ENCODE data around the gene UCP2.

Gene UCP2

DNA sequence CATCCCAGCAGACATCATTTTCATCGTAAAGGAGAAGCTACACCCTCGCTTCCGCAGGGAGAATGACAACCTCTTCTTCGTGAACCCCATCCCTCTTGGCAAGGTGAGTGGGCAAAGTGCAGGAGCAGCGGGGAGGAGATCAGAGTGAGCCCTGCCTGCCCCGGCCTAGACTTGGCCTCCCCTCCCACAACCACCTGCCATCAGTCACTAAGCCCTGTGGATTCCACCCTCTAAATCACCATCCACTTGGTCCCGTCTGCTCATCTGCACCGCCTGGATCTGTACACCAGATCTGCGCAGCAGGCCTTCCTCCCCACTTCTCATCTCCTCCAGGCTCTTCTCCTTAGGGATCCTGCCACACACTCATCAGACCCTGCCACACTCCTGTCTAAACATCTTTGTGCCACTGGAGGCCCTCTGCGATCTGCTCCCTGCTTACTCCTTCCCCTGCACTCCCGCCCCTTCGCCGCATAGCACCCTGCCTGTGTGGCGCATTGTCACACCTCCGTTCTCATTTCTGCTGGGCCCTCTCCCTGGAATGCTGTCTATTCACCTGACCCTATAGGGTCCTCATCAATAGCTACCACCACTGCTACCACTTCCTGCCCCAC, 14.2 kb downstream of the UCP2 start:
- no peak for DNase-seq

DNA sequence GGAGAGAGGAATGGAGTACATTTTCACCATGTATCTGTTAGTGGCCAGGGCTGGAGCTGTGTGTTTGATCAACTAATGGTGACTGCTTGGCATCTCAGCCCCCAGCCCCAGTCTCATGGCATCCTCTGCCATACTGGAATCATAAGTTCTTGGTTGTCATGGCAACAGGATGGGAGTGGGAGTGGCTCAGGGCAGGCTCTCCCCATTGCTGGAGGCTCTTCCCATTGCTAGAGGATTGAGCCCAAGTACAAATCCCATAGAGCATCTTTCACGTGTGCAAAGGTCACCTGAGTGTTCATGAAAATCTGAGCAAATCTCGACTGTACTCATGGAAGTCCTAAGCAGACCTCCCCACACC, 16.9 kb downstream of the UCP2 start:
- DNase-seq: no peak

DNA sequence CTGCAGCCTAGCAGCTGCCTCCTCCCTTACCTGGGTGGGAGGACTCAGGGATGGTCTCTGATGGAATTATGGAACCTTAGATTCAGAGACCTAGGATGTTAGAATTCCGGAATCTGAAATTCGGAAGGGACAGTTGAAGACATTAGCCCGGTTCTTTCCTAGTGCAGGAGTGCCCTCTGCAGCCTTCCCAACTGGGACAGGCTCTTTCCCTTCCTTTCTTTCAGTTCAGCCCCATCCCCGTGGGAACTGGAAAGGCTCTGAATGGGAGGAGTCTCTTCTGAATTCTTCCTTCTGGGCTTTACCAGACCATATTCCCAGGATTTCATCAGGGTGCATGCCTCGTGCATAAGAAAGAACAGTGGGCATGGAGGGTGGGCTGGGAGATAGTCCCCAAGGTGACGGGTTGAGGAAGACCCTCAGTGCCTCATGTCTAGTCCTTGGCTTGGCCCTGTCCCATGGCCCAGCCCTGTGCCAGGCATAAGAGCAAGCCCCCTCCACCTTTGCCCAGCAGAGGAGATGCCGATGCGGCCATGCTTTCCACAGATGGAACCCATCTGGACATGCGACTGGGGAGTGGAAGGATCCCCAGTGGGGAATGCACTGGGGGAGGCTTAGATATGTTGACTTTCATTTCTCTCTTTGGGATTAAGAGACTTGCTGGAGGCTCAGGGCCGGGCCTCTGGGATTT, 17.4 kb downstream of the UCP2 start:
- DNase-seq: no peak

DNA sequence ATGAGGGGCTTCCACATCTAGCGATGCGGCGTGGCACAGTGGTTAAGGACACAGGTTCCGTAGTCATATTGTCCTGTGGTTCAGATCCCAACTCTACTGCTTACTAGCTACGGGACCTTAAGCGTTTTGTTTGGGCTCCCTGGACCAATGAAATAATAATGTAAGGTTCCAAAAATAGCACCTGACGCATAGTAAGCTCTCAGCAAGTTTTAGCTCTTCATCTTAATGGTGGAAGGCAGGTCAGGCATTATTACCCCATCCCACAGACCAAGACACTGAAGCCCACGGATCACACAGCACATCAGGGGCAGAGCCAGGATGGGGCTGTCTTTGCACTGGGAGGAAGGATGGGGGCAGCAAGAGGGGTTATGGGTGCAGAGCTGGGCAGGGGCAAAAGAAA, 18.8 kb downstream of the UCP2 start:
- no peak for DNase-seq

DNA sequence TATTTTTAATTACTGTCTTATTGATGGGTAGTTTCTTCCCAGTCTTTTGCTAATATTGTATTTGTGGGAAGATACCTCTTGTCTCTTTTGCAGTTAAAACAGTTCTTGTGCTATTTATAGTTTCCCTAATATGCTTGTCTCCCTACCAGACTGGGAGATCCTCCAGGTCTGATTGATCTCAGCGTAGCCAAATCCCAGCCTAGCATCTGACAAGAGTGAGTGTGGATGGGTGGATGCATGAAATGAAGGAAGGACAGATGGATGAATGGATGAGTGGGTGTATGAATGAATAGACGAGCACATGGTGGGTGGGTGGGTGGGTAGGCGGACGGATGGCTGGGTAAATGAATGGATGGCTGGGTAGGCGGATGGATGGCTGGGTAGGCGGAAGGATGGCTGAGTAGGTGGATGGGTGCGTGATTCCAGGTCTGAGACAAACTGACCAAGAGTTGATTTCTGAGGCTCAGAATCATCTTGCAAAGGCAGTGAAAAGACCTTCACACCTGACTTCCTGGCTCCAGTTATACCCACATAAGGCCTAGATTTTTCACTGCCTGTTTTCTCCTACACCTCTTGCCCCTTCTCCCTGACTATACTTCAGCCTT, 20.4 kb downstream of the UCP2 start:
- no peak for DNase-seq

DNA sequence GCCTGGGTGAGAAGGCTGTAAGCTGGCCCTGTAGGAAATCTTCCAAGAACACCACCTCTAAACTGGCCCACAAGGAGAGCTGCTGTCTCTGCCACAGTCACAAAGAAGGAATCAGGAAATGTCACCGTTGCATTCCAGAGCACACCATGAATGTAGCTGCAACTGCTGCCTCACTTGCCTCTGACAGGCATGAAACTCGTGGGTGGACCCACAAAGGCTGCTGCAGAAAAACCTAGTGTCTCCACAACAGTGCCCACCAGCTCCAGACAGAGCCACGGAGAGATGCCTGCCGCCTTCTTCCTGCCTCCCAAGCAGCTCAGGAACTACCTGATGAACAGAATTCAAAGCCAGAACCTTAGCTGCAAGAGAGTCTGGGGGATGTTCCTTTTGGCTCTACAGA, 21.3 kb downstream of the UCP2 start:
- no peak for DNase-seq

DNA sequence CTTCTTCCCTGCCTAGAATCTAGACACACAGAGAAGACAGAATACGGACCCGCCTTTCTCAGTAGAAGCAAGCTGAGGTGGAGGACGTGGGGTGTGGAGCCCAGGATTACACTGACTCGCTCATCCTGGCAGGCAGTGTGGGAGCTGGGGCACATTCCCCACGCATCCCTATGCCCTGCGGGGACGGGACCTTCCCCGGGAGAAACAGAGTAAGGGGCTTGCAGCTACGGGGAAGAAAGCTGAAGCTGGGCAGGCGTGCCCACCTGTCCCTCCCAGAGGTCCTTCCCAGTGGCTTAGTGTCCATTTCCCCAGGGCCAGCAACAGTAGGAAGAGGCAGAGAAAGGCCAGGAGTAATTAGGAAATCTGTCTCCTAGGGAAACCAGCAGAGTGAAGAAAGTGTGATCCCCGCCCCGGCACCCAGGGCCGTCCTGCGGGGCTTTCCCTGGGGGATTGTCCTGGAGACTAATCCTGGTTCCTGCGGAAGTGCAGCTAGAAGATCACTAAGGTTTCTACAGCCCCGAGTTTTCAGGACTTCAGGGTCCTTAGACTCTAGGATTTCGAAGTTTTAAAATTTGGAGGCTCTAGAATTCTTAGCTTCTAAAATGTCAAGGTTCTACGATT, 24.0 kb downstream of the UCP2 start:
- DNase-seq: no peak

DNA sequence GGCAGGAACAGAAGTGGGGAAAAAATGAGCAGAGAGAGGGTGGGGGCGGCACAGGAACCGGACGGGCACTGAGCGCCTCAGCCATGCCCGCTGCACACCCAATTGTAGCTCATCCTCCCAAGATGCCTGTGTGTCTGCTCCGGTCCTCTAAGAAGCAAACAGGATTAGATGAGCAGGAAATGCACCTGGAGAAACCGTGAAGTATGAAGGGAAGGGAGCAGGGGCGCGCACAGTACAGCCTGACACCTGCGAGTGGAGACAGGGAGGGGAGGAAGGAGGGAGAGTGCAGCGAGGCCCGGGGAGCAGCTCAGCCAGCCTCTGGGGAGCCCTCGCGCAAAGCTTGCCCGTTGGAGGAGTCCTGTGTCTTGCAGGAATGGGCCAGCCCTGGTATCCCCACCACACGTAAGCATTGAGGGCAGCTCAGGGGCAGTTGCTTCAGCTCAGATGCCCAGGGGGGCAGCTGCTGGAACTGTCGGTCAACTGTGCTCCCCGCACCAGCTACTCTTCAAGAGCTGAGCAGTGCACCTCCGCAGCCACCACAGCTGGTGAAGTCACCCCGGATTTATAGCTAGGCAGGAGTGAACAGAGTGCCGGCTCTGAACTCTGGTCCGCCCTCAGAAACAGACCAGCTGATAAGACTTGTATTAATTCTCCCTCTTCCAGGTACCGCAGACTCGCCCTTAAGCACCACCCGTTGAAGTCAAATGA, 24.8 kb downstream of the UCP2 start:
- no peak for DNase-seq

DNA sequence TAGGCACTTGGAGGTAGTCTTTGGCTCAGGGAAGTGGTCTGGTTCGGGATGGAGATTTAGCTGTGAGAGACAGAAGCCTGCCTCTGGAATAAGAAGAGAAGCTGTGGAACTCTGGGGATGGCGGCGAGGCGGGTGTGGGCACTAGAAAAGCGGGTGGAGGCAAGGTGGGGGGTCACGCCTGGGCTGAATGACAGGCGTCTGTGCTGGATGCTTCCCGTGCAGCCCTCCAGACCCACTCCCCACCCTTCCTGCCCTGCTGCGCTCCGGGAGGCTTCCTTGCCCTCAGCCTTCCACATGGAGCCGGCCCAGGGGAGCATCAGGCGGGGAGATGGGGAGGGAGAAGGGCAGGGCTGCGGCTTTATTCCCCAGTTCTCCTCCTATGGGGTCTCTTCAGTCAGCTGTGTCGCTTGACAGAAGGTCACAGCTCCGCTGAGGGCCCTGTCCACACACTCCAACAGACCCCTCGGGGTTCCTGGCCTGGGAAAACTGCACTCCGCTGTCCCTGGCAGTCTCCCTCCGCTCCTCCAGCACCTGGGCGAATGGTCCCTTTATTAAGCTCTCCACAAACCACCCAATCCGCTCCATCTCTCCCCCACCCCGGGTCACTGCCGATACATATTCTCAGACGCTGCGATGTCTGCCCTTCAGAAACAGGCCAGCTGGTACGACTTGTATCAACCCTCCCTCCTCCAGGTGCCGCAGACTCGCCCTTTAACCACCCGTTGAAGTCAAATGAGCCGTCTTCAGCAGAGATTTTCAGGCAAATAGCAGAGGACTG, 25.6 kb downstream of the UCP2 start:
- no peak for DNase-seq

DNA sequence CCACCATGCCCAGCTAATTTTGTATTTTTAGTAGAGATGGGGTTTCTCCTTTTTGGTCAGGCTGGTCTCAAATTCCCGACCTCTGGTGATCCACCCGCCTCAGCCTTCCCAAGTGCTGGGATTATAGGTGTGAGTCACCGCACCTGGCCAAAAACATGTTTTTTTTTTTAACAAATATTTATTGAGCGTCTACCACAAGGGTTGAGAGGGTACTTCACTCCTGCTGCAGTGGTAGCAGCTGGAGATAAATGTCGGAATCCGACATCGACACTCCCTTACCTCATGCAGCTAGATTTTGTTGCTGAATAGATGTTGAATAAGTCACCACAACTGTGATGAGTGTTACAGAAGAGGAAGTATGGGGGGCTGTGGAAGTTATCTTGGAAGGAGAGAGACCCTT, 30.8 kb downstream of the UCP2 start:
- DNase-seq: no peak

DNA sequence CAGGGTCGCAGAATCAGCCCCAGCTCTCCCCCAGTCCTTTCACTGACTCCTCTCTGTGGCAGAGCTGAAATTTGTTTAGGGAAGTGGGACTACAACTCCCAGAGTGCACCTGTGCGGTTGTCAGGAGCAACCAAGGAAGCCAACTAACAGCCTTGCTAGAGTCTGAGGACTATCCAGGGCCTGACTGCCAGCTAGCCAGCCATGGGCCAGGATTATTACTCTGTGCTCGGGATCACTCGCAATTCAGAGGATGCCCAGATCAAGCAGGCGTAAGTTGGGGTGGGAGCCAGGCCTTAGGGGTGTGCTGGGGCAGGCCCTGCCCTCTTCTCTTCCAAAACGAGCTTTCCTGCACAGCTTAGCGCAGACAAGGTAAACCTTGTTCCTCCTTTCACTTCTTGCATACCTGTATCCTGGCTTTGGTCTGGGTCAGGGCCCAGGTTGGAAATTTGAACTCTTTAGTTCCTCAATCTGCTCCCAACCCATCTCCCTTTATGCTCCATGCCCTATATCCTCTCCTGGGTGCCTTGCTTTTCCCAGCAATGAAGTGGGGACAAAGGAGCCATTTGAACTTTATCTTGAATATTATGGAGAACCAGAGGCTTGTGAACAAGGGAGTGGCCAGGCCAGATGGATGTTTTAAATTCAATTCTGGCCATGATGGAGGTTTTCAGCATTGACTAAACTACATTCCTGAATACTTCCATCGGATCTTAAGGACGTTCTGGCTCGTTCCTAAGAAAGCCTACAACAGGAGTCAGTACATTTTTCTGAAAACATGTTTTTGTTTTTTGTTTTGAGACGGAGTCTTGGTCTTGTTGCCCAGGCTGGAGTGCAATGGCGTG, 31.6 kb downstream of the UCP2 start, which contains the start of gene DNAJB13:
DNAJB13 (plus strand) TSS at position 158 of the 842 bp plus-strand sequence; CDS start at position 202, 44 bp downstream.
- DNase-seq: peak; percentile 58 to 59

DNA sequence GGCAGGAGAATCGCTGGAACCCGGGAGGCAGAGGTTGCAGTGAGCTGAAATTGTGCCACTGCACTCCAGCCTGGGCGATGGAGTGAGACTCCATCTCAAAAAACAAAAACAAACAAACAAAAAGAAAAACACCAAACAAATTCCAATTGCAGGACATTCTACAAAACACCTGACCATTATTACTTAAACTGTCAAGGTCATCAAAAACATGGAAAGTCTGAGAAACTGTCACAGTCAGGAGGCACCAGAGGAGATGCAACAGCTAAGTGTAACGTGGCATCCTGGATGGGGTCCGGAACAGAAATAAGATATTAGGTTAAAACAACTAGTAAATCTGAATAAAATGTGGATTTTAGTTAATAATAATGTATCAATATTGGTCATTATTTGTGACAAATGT, 32.7 kb downstream of the UCP2 start:
- DNase-seq: no peak

DNA sequence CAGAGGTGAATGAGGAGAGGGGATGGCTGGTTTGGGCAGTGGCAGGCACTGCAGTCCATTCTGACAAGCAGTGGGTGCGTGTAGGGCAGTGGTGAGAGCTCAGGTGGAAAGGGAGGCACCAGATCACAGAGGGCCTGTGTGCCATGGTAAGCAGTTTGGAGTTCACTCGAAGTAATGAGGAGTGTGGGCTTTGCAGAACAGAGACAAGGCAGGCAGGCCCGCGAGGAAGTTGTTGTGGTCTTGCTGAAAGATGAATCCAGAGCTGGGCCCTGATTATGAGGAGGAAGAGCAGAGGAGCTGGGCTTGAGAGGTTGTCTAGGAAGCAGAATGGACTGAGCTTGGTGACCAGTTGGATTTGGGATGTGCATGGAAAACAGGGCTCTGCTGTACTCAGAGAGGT, 33.4 kb downstream of the UCP2 start:
- DNase-seq: peak; percentile 20 to 36

DNA sequence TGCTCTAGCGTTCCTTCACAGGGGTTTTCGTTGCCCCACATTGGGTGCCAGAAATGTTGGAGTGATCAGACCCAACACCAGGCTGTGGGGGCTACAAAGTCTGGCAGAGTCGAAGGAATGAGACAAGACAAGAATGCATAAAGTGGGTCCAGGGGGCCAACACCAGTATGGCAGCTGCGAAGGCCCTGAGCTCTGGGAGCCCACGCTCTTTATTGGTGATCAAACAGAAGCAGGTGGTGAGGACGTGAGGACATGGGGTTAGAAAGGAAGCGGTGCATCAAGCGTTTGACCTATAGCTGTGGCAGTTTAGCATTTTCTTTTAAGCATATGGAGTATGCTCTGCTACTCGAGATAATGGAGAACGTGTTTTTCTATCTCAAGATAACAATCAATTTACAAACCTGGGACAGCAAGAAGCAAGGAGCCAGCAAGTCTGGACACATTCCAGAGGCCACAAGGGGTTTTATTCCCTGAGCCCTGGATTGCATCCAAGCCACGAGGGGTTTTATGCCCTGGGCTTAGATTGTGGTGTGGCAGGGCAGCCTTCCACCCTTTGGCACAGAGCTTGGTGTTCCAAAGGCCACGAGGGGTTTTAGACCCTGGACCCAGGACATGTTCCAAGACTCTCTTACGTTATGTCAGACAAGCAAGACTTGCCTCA, 35.7 kb downstream of the UCP2 start:
- DNase-seq: no peak

DNA sequence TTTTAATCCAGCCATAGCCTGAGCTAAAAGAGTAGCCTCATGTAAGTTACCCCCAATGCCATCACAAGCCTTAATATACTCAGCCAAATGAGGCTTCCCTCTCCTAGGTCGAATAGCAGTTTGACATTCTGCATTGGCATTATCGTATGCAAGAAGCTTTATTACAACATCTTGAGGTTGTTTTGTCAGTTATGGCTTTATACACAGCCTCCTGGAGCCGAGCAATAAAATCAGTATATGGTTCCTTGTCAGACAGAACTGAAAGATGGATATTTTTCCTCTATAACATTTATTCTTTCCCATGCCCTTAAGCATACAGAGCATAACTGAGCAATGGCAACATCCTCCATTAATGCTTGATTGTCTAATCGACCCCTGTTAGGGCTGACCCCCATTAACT, 37.2 kb downstream of the UCP2 start:
- no peak for DNase-seq

DNA sequence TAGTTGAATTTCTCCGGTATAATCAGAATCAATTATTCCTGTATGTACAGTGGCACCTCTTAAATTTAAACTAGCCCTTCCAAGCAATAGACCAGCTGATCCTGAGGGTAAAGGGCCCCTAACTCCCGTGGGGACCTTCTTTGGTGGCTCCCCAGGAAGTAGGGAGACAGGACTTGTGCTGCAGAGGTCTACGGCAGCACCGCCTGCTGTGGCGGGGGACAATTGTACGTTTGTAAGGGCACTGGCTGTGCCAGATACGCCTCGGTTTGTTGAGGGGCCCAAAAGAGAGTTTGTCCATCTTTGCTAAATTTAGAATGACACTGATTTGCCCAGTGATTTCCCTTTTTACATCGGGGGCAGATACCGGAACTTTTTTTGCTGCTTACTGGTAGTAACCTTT, 37.7 kb downstream of the UCP2 start:
- DNase-seq: no peak

DNA sequence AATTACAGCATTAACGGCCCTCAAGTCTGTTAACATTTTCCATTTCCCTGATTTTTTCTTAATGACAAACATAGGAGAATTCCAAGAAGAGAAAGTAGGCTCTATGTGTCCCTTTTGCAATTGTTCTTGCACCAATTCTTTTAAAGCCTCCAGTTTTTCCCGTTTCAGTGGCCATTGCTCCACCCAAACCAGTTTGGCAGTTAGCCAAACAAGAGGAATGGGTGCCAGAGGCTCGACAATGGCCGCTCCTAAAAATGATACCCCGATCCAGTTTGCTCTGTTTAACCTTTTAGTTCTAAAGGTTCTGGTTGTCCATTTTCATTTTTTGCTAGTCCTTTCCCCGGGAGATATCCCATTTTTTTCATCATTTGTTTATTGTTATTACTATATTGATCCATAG, 38.6 kb downstream of the UCP2 start:
- no peak for DNase-seq

DNA sequence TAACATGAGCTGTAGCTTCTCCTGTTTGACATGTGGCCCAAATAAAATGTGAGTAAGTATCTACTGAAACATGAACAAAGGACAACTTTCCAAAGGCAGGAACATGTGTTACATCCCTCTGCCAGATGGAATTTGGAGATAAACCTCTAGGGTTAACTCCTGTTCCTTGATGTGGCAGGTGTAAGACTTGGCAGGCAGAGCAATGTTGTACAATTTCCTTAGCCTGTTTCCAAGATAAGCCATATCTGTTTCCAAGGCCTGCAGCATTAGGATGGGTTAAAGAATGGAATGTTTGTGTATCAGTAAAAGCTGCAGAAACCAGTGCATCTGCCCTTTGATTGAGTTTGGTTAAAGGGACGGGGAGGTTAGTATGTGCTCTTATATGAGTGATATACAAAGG, 40.6 kb downstream of the UCP2 start:
- DNase-seq: no peak

DNA sequence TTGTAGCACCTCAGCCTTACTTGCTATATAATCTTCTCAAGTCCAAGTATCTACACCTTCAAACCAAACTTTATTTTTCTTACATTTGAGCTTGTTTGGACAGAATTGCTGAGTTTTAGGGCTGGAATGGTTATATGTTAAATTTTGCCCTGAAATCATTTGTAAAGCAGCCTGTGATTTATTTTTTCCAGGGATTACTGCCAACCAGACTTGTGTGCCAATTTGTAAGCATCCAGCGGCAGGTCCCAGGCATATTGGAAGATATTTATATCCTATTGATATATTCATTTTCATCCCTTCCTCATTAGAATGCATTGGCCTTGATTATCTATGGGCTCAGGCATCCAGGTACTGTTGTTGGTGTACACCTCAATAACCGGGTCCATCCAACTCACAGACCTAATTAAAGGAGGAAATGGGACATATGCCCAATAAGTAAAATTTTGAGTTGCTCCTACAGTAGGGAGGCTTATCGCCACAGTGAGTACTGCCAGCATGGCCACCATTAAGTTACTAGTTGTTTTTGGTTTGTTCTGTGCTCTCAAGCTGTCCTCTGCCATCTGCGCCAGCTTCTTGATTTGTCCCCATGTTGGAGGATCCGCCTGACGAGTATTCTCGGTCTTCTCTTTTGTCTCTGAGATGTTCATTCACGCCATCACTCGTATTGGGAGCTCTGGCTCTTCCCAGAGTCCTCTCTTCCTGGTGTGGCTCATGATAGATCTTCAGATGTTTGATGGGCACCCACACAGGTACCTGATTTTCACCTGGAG, 41.7 kb downstream of the UCP2 start:
- no peak for DNase-seq

DNA sequence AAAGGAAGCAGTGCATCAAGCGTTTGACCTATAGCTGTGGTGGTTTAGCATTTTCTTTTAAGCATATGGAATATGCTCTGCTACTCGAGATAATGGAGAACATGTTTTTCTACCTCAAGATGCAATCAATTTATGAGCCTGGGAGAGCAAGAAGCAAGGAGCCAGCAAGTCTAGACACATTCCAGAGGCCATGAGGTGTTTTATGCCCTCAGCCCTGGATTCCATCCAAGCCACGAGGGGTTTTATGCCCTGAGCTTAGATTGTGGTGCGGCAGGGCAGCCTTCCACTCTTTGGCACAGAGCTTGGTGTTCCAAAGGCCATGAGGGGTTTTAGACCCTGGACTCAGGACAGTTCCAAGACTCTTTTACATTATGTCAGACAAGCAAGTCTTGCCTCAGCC, 43.5 kb downstream of the UCP2 start:
- DNase-seq: no peak

Data from Kasumi-1 (cell line).